Measurements from ENCODE around the gene MAFF.

Gene MAFF

GRCh38 chr22:38162881-38163843, 38.6 kb upstream of the MAFF start:
- Histone ChIP-seq H4K20me1 (ENCODE audit: insufficient read depth, low read length) (peaks cover 33% of the 10 kb centered on the region), H3K36me3 (ENCODE audit: insufficient read depth, low read length) (peaks cover 52% of the 10 kb centered on the region), H3K9me3 (ENCODE audit: insufficient read depth, low read length, severe bottlenecking) (no peaks in the 10 kb centered on the region), H3K4me2 (ENCODE audit: insufficient read depth, low read length) (no peak overlapping the region), H3K27me3 (ENCODE audit: insufficient read depth, low read length, poor library complexity) (no peaks in the 10 kb centered on the region), H3K4me1 (ENCODE audit: insufficient read depth, low read length) (peaks cover 14% of the 10 kb centered on the region), H3K79me2 (ENCODE audit: insufficient read depth, low read length) (no peaks in the 10 kb centered on the region; the same call in 1 of the 2 replicates), H3K27ac (ENCODE audit: low read length) (peak overlapping the region; percentile 26; the same call in 1 of the 2 replicates), H2AFZ (ENCODE audit: low read depth, low read length) (no peak overlapping the region), H3K9ac (ENCODE audit: low read depth, low read length) (no peak overlapping the region), H3K4me3 (ENCODE audit: low read depth in 1 of 2, low read length in 2 of 2) (no peak overlapping the region)
- peak; percentile 80 for DNase-seq
- peak; percentile 94 for ATAC-seq (ENCODE audit: insufficient read depth, low read depth)
- TF ChIP-seq EZH2 (IDR thresholded peaks at IDR 0.05; ENCODE audit: borderline replicate concordance, low read depth, low read length, severe bottlenecking) (no peak), CTCF (IDR thresholded peaks at IDR 0.05; ENCODE audit: borderline replicate concordance, extremely low read depth, low read length, poor library complexity, severe bottlenecking) (no peak)

- Histone ChIP-seq H3K79me2 (ENCODE audit: insufficient read depth, low read length) (no peaks in the 10 kb centered on the region; the same call in 1 of the 2 replicates), H3K27ac (ENCODE audit: low read length) (no peak overlapping the region), H3K4me1 (ENCODE audit: insufficient read depth, low read length) (peaks cover 14% of the 10 kb centered on the region), H3K9ac (ENCODE audit: low read depth, low read length) (no peak overlapping the region), H2AFZ (ENCODE audit: low read depth, low read length) (no peak overlapping the region), H4K20me1 (ENCODE audit: insufficient read depth, low read length) (peaks cover 33% of the 10 kb centered on the region), H3K27me3 (ENCODE audit: insufficient read depth, low read length, poor library complexity) (no peaks in the 10 kb centered on the region), H3K36me3 (ENCODE audit: insufficient read depth, low read length) (peaks cover 57% of the 10 kb centered on the region), H3K9me3 (ENCODE audit: insufficient read depth, low read length, severe bottlenecking) (no peaks in the 10 kb centered on the region), H3K4me3 (ENCODE audit: low read depth in 1 of 2, low read length in 2 of 2) (no peak overlapping the region), H3K4me2 (ENCODE audit: insufficient read depth, low read length) (no peak overlapping the region)
- no peak for TF ChIP-seq CTCF (IDR thresholded peaks at IDR 0.05; ENCODE audit: borderline replicate concordance, extremely low read depth, low read length, poor library complexity, severe bottlenecking)
- no peak for TF ChIP-seq EZH2 (IDR thresholded peaks at IDR 0.05; ENCODE audit: borderline replicate concordance, low read depth, low read length, severe bottlenecking)
- ATAC-seq (ENCODE audit: insufficient read depth, low read depth) (no peak), DNase-seq (no peak)
Observed at GRCh38 chr22:38163844-38164550, 37.8 kb upstream of the MAFF start.

- no peak overlapping the region for H3K4me3 ChIP-seq (ENCODE audit: low read depth in 1 of 2, low read length in 2 of 2)
Observed at GRCh38 chr22:38164551-38164918, 37.3 kb upstream of the MAFF start.

More at GRCh38 chr22:38164551-38164918, 37.3 kb upstream of the MAFF start:
- no peak overlapping the region for H3K4me2 ChIP-seq (ENCODE audit: insufficient read depth, low read length)
- H2AFZ ChIP-seq (ENCODE audit: low read depth, low read length) = no peak overlapping the region
- peaks cover 63% of the 10 kb centered on the region for H3K36me3 ChIP-seq (ENCODE audit: insufficient read depth, low read length)
- no peak for TF ChIP-seq EZH2 (IDR thresholded peaks at IDR 0.05; ENCODE audit: borderline replicate concordance, low read depth, low read length, severe bottlenecking)
- no peak for TF ChIP-seq CTCF (IDR thresholded peaks at IDR 0.05; ENCODE audit: borderline replicate concordance, extremely low read depth, low read length, poor library complexity, severe bottlenecking)
- H3K4me1 ChIP-seq (ENCODE audit: insufficient read depth, low read length) = peaks cover 14% of the 10 kb centered on the region
- no peak for ATAC-seq (ENCODE audit: insufficient read depth, low read depth)
- H4K20me1 ChIP-seq (ENCODE audit: insufficient read depth, low read length) = peaks cover 36% of the 10 kb centered on the region
- H3K27me3 ChIP-seq (ENCODE audit: insufficient read depth, low read length, poor library complexity) = no peaks in the 10 kb centered on the region
- no peaks in the 10 kb centered on the region for H3K9me3 ChIP-seq (ENCODE audit: insufficient read depth, low read length, severe bottlenecking)
- no peak for DNase-seq
- no peak overlapping the region for H3K9ac ChIP-seq (ENCODE audit: low read depth, low read length)
- no peaks in the 10 kb centered on the region; the same call in 1 of the 2 replicates for H3K79me2 ChIP-seq (ENCODE audit: insufficient read depth, low read length)
- no peak overlapping the region for H3K27ac ChIP-seq (ENCODE audit: low read length)
